HEK293 (cell line): ENCODE measurements around the gene WDR86.

Experiments used
- BCL11B ChIP-seq: fragments of 450-650 bp; formaldehyde crosslinking; IDR thresholded peaks from 2 replicates; pipeline ENCODE4 v1.5.1; 2016; ENCODE audit warnings: low read depth, missing biosample characterization, missing genetic modification characterization
- HIC1 ChIP-seq: fragments of 450-650 bp; formaldehyde crosslinking; IDR thresholded peaks from 2 replicates; pipeline ENCODE4 v1.5.1; 2016; ENCODE audit warnings: missing biosample characterization, missing genetic modification characterization
- HOXC10 ChIP-seq: sonication (generic); formaldehyde crosslinking; IDR thresholded peaks from 2 replicates; pipeline ENCODE4 v1.8.1; 2023; ENCODE audit warnings: mild to moderate bottlenecking, missing genetic modification reagents
- PATZ1 ChIP-seq: fragments of 450-650 bp; formaldehyde crosslinking; IDR thresholded peaks from 2 replicates; pipeline ENCODE4 v1.5.1; 2016; ENCODE audit warnings: missing biosample characterization, missing genetic modification characterization
- SCRT1 ChIP-seq: fragments of 450-650 bp; formaldehyde crosslinking; IDR thresholded peaks from 2 replicates; pipeline ENCODE4 v1.5.1; 2016; ENCODE audit warnings: missing biosample characterization, missing genetic modification characterization, borderline replicate concordance
- SCRT2 ChIP-seq: fragments of 450-650 bp; formaldehyde crosslinking; IDR thresholded peaks from 2 replicates; pipeline ENCODE4 v1.5.1; 2016; ENCODE audit warnings: missing biosample characterization, missing genetic modification characterization
- SP7 ChIP-seq: fragments of 450-650 bp; formaldehyde crosslinking; IDR thresholded peaks from 2 replicates; pipeline ENCODE4 v1.5.1; 2016; ENCODE audit warnings: missing biosample characterization, missing genetic modification characterization
- TRIM28 ChIP-seq: IDR thresholded peaks from 2 replicates; pipeline ENCODE4 v1.6.1; 2011; ENCODE audit warnings: low read length, control low read depth, borderline replicate concordance
- TSHZ1 ChIP-seq: fragments of 450-650 bp; formaldehyde crosslinking; IDR thresholded peaks from 2 replicates; pipeline ENCODE4 v1.5.1; 2016; ENCODE audit warnings: missing biosample characterization, missing genetic modification characterization, borderline replicate concordance
- ZBTB44 ChIP-seq: fragments of 450-650 bp; IDR thresholded peaks from 2 replicates; pipeline ENCODE4 v1.5.1; 2018; ENCODE audit warnings: missing biosample characterization, mild to moderate bottlenecking, missing genetic modification characterization
- ZBTB6 ChIP-seq: fragments of 450-650 bp; formaldehyde crosslinking; IDR thresholded peaks from 2 replicates; pipeline ENCODE4 v1.5.1; 2017; ENCODE audit warnings: missing biosample characterization, missing genetic modification characterization
- ZBTB7A ChIP-seq: fragments of 450-650 bp; formaldehyde crosslinking; IDR thresholded peaks from 2 replicates; pipeline ENCODE4 v1.5.1; 2016; ENCODE audit warnings: low read depth, missing biosample characterization, missing genetic modification characterization
- ZFP69B ChIP-seq: fragments of 450-650 bp; formaldehyde crosslinking; IDR thresholded peaks from 2 replicates; pipeline ENCODE4 v1.5.1; 2016; ENCODE audit warnings: missing biosample characterization, missing genetic modification characterization
- ZNF10 ChIP-seq: fragments of 450-650 bp; formaldehyde crosslinking; IDR thresholded peaks from 2 replicates; pipeline ENCODE4 v1.5.1; 2017; ENCODE audit warnings: missing biosample characterization, missing genetic modification characterization
- ZNF174 ChIP-seq: fragments of 450-650 bp; formaldehyde crosslinking; IDR thresholded peaks from 2 replicates; pipeline ENCODE4 v1.5.0; 2017; ENCODE audit warnings: missing biosample characterization, mild to moderate bottlenecking, missing genetic modification characterization
- ZNF2 ChIP-seq: fragments of 450-650 bp; formaldehyde crosslinking; IDR thresholded peaks from 2 replicates; pipeline ENCODE4 v1.5.1; 2016; ENCODE audit warnings: missing biosample characterization, missing genetic modification characterization
- ZNF248 ChIP-seq: fragments of 450-650 bp; formaldehyde crosslinking; IDR thresholded peaks from 2 replicates; pipeline ENCODE4 v1.5.1; 2017; ENCODE audit warnings: missing biosample characterization, missing genetic modification characterization
- ZNF302 ChIP-seq: fragments of 450-650 bp; formaldehyde crosslinking; IDR thresholded peaks from 2 replicates; pipeline ENCODE4 v1.5.1; 2016; ENCODE audit warnings: missing biosample characterization, missing genetic modification characterization, low read depth
- ZNF324 ChIP-seq: fragments of 450-650 bp; formaldehyde crosslinking; IDR thresholded peaks from 2 replicates; pipeline ENCODE4 v1.5.1; 2016; ENCODE audit warnings: missing biosample characterization, missing genetic modification characterization
- ZNF335 ChIP-seq: fragments of 450-650 bp; formaldehyde crosslinking; conservative IDR thresholded peaks from 2 replicates; pipeline ENCODE4 v1.5.1; 2016; ENCODE audit warnings: missing biosample characterization, missing genetic modification characterization
- ZNF416 ChIP-seq: fragments of 450-650 bp; formaldehyde crosslinking; IDR thresholded peaks from 2 replicates; pipeline ENCODE4 v1.5.1; 2016; ENCODE audit warnings: missing biosample characterization, missing genetic modification characterization
- ZNF423 ChIP-seq: fragments of 450-650 bp; formaldehyde crosslinking; IDR thresholded peaks from 2 replicates; pipeline ENCODE4 v1.5.1; 2016; ENCODE audit warnings: missing biosample characterization, missing genetic modification characterization
- ZNF501 ChIP-seq: fragments of 450-650 bp; formaldehyde crosslinking; IDR thresholded peaks from 2 replicates; pipeline ENCODE4 v1.5.1; 2016; ENCODE audit warnings: missing biosample characterization, missing genetic modification characterization
- ZNF544 ChIP-seq: fragments of 450-650 bp; formaldehyde crosslinking; IDR thresholded peaks from 2 replicates; pipeline ENCODE4 v1.5.0; 2017; ENCODE audit warnings: missing biosample characterization, missing genetic modification characterization
- ZNF585B ChIP-seq: fragments of 450-650 bp; formaldehyde crosslinking; IDR thresholded peaks from 2 replicates; pipeline ENCODE4 v1.5.1; 2016; ENCODE audit warnings: missing biosample characterization, missing genetic modification characterization
- ZNF600 ChIP-seq: fragments of 450-650 bp; formaldehyde crosslinking; IDR thresholded peaks from 2 replicates; pipeline ENCODE4 v1.5.1; 2016; ENCODE audit warnings: missing biosample characterization, missing genetic modification characterization
- ZNF639 ChIP-seq: fragments of 450-650 bp; formaldehyde crosslinking; IDR thresholded peaks from 2 replicates; pipeline ENCODE4 v1.5.1; 2016; ENCODE audit warnings: missing biosample characterization, missing genetic modification characterization
- ZSCAN5A ChIP-seq: fragments of 450-650 bp; formaldehyde crosslinking; IDR thresholded peaks from 2 replicates; pipeline ENCODE4 v1.5.1; 2016; ENCODE audit warnings: missing biosample characterization, missing genetic modification characterization

Gene WDR86

GRCh38 chr7:151426441-151426903 lies 16.6 kb upstream of the WDR86 start (continued):
- TF ChIP-seq PATZ1 (tag by site-specific recombination) (peak; percentile 87), ZSCAN5A (no peak), SCRT2 (tag by site-specific recombination) (peak; percentile 96), BCL11B (tag by site-specific recombination) (no peak), ZBTB7A (no peak; the same call in 1 of the 2 replicates), ZNF302 (tag by site-specific recombination) (no peak), SP7 (peak; percentile 99), ZNF2 (tag by site-specific recombination) (peak; percentile 84), ZNF600 (tag by site-specific recombination) (peak; percentile 47; the same call in 1 of the 2 replicates), SCRT1 (tag by site-specific recombination) (no peak; the same call in none of the 2 replicates), ZNF544 (tag by site-specific recombination) (no peak), ZNF174 (tag by site-specific recombination) (no peak), HOXC10 (CRISPR knock-in tag) (no peak), ZNF10 (tag by site-specific recombination) (peak; percentile 69; the same call in 1 of the 2 replicates), ZNF416 (no peak), ZBTB44 (tag by site-specific recombination) (peak; percentile 91), ZBTB6 (tag by site-specific recombination) (peak; percentile 91), TRIM28 (peak; percentile 92), ZNF639 (tag by site-specific recombination) (peak; percentile 91), ZNF585B (no peak), ZNF335 (tag by site-specific recombination) (peak; percentile 30; the same call in 1 of the 2 replicates), ZFP69B (tag by site-specific recombination) (peak; percentile 80), ZNF248 (tag by site-specific recombination) (no peak), TSHZ1 (tag by site-specific recombination) (peak; percentile 67; the same call in 1 of the 2 replicates), HIC1 (tag by site-specific recombination) (peak; percentile 89), ZNF501 (peak; percentile 74; the same call in 1 of the 2 replicates), ZNF324 (tag by site-specific recombination) (no peak), ZNF423 (tag by site-specific recombination) (peak; percentile 95)
